Kidney epithelial cell (primary cell): ENCODE data around the gene CRB3. TPM values are rescaled to one million over a fixed set of nuclear protein-coding genes. Genes with fewer than 3 reads are reported as not detected.

Experiments
- DNase-seq: peaks from one replicate; pipeline ENCODE4 v3.0.0-alpha.2; 2010; ENCODE audit warnings: low read depth
- H3K27me3 ChIP-seq: 2 replicates; pipeline ENCODE4 v1.6.0; 2011; ENCODE audit warnings: low read length; ENCODE audit not compliant: control insufficient read depth, insufficient read depth
- H3K36me3 ChIP-seq: 2 replicates; pipeline ENCODE4 v1.5.1; 2011; ENCODE audit warnings: low read length; ENCODE audit not compliant: control insufficient read depth, insufficient read depth
- H3K4me3 ChIP-seq: 2 replicates; pipeline ENCODE4 v1.5.1; 2011; ENCODE audit warnings: low read depth, mild to moderate bottlenecking, control low read depth, low read length
- total RNA-seq: library from RNA; depleted of rRNA; stranded (reverse); fragments of >200 nt; gene quantifications from 2 replicates; pipeline ENCODE4 v1.2.3, GENCODE V29; 2015
- TF ChIP-seq, protein P1 (sequence below): IDR thresholded peaks from 2 replicates; pipeline ENCODE4 v1.5.1; 2011; ENCODE audit warnings: mild to moderate bottlenecking, moderate library complexity, low read length, control low read depth, inconsistent platforms; ENCODE audit not compliant: insufficient read depth, poor library complexity, severe bottlenecking

Gene CRB3
- total RNA-seq, 1 donor from 2014 or later: 87.8 TPM

DNA sequence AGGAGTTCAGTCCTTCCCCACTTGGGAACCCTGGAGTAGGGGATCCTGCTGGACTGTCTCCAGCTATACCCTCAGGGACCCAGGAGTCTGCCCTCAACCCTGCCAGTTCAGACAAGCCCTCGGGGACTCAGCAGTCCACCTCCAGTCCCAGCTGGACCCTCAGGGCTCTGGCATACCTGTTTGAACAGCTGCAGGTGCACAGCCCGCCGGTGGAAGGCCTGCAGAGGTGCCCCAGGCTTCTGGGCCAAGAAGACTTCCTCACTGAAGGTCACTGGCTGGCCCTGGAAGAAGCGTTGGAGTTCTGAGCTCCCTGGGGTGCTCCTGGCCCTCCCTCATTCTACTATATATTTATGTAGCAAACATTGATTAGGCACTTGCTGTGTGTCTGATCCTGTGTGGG lies 8.6 kb downstream of the CRB3 start:
- TF ChIP-seq, protein P1, sequence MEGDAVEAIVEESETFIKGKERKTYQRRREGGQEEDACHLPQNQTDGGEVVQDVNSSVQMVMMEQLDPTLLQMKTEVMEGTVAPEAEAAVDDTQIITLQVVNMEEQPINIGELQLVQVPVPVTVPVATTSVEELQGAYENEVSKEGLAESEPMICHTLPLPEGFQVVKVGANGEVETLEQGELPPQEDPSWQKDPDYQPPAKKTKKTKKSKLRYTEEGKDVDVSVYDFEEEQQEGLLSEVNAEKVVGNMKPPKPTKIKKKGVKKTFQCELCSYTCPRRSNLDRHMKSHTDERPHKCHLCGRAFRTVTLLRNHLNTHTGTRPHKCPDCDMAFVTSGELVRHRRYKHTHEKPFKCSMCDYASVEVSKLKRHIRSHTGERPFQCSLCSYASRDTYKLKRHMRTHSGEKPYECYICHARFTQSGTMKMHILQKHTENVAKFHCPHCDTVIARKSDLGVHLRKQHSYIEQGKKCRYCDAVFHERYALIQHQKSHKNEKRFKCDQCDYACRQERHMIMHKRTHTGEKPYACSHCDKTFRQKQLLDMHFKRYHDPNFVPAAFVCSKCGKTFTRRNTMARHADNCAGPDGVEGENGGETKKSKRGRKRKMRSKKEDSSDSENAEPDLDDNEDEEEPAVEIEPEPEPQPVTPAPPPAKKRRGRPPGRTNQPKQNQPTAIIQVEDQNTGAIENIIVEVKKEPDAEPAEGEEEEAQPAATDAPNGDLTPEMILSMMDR: no peak
- no peak for DNase-seq
- no peaks in the 10 kb centered on the region for H3K36me3 ChIP-seq

DNA sequence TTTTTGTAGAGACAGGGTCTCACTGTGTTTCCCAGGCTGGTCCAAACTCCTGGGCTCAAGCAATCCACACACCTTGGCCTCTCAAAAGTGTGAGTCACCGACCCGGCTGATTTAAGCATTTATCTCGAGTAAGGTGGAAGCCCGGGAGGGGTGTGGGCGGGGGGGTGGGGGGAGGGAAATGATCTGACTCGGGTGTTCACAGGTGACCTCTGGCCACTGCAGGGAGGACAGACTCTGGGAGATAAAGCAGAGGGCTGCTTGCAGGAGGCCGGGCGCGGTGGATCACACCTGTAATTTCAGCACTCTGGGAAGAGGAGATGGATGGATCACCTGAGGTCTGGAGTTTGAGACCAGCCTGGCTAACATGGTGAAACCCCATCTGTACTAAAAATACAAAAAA lies 9.6 kb downstream of the CRB3 start:
- TF ChIP-seq, protein P1: no peak
- no peak overlapping the region for H3K4me3 ChIP-seq
- no peaks in the 10 kb centered on the region for H3K36me3 ChIP-seq
- peaks cover 10% of the 10 kb centered on the region for H3K27me3 ChIP-seq
- no peak for DNase-seq

More for the DNA sequence above, 8.6 kb downstream of the CRB3 start:
- Histone ChIP-seq H3K27me3 (peaks cover 10% of the 10 kb centered on the region), H3K4me3 (no peak overlapping the region)

DNA sequence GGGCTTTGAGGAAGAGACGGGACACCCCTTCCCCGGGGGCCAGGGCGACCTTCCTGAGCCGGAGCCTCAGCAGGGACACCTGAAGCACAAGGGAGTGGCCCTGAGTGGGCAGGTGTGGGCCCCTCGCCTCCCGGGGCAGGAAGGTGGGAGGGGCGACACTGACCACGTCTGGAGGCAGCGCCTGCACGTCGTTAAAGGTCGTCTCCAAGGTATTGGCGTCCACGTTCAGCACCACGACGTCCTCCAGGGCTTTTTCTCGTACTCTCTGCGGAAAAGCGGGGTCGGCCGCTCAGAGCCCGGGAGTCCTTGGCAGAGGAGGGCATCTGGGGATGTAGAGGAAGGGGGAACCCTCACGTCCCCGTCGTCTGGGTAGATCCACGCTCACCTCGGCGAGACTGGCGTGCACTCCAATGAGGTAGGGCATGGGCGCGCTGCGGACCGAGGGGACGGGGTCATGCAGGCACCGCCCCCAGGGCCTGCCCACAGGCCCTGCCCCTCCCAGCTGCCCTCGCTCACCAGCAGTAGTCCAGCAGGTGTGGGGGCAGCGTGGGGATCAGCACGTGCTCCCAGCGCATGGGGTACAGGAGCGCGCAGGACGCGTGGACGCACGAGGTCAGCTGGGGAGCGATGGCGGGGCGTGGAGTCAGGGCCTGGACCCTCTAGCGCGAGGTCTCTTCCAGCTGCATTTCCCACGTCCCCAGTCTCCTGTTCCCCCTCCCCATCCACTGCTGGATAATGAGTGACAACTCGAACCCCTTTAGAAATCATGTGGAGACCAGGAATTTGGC lies 11.4 kb downstream of the CRB3 start:
- TF ChIP-seq, protein P1: no peak
- H3K36me3 ChIP-seq: no peaks in the 10 kb centered on the region
- peak overlapping the region; percentile 17 for H3K4me3 ChIP-seq
- H3K27me3 ChIP-seq: peaks cover 10% of the 10 kb centered on the region
- no peak for DNase-seq

DNA sequence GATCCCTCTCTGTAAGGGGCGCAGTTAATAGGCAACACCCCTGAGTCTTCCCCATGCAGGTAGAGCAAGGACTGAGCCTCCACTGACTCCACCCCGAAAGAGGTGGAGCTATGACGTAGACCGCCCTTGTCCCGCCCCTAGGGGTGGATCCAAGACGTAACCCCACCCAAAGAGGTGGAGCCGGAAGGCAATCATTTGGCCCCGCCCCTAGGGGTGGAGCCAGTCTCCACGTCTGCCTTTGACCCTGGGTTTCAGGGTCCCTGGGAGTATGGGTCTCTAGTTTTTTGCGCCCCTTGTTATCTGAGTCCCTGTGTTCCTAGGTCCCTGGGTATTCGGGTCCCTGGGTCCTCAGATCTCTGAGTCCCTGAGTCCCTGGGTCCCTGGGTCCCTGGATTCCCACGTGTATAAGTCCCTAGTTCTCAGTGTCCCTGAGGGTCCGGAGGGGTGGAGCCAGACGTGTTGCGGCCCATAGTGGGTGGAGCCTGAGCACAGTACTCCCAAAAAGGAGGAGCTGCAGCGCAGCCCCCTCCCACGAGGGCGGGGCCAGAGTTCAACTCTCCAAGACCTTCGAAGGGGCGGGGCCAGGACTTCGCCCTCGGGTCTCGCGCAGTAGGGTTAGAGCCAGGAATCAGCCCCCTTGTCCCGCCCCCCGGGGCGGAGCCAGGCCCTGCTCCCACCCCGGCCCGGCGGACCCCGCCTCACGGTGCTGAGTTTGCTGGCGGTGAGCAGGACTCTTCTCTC lies 12.3 kb downstream of the CRB3 start:
- TF ChIP-seq, protein P1: no peak
- peak; percentile 80 for DNase-seq
- Histone ChIP-seq H3K27me3 (peaks cover 10% of the 10 kb centered on the region), H3K4me3 (peak overlapping the region; percentile 30), H3K36me3 (no peaks in the 10 kb centered on the region)

DNA sequence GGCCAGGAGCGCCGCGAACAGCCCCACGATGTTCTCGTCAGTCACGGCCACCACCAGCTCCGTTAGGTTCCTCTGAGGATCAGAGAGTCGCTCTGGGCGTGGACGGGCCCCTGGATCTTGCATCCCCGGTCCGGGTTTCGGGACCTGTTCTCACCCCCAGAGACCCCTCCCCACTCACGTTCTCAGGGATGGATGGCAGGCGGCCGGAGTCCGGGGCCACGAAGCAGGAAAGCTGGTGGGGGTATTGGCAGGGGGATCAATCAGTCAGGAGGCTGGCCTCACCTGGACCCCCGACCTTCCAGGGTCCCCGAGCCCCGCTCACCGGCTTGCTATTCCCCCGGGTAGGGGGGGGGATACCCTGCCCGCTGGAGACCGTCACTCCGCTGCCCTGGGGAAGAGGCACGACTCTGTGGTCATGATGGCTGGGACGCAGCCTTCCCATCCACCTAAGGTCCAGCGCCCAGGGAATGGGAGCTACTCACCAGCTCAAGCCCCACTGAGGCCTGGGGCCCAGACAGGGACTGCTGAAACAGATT lies 12.9 kb downstream of the CRB3 start:
- H3K36me3 ChIP-seq: no peaks in the 10 kb centered on the region
- peak overlapping the region; percentile 30 for H3K4me3 ChIP-seq
- H3K27me3 ChIP-seq: peaks cover 10% of the 10 kb centered on the region
- TF ChIP-seq, protein P1: no peak
- DNase-seq: no peak
